HTERT RPE-1 (cell line): ENCODE data around the gene SLC6A9.

Experiments used
- in situ Hi-C: fragments of 300-500 bp; cut with MboI; formaldehyde crosslinking; loops from 4 replicates; pipeline ENCODE4 v1.14.3; 2020; ENCODE audit warnings: low sequenced_read_pairs

The SLC6A9 gene

DNA sequence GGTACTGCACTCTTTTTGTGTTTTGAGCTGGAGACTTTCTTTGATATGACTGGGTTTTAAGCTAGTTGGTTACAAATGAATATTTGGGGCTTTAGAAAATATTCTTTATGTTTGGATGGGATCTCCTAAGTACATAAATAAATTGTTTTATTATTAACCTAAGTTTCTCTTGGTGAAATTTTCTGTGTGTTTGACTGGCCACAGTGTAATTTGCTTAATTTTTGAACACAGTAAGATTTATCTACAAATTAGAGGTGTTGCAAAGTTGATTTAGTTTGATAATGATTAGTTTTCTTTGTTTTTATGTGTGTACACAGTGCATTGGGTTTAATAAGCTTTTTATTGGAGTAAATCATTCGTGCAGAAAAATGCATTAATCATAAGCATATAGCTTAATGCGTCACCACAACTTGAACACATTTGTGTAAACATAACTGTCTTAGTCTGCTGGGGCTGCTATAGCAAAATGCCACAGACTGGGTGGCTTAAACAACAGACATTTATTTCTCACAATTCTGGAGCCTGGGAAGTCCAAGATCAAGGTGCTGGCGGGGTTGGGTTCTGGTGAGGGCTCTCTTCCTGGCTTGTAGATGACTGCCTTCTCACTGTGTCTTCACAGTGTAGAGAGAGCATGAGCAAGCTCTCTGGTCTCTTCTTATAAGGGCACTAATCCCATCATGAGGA is 17.4 kb upstream of the SLC6A9 start:
- in situ Hi-C loops: no loop called here

GRCh38 chr1:44047131-44047530 is 15.9 kb upstream of the SLC6A9 start:
- in situ Hi-C loops: no loop called here

GRCh38 chr1:44045064-44045463 is 13.8 kb upstream of the SLC6A9 start:
- in situ Hi-C loops: no loop called here

GRCh38 chr1:44044071-44044801 is 13.0 kb upstream of the SLC6A9 start:
- in situ Hi-C loops: no loop called here

GRCh38 chr1:44043176-44044070 is 12.2 kb upstream of the SLC6A9 start:
- in situ Hi-C loops: no loop called here

DNA sequence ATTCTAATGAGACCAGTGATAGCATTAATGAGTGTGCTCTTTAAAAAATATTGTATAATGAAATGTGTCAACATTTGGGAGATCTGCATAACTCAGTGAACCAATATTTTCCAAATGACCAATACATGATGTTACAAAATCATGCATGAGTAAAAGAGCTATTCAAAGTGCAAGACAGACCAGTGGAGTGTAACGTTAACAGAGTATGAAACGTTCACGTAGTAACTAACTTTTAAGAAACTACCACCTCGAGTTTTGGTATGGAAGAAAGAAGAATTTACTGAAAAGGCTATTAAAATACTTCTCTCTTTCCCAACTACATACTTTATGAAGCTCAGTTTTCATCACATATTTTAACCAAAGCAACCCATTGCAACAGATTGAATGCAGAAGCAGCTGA is 9.6 kb upstream of the SLC6A9 start:
- in situ Hi-C loops: no loop called here

DNA sequence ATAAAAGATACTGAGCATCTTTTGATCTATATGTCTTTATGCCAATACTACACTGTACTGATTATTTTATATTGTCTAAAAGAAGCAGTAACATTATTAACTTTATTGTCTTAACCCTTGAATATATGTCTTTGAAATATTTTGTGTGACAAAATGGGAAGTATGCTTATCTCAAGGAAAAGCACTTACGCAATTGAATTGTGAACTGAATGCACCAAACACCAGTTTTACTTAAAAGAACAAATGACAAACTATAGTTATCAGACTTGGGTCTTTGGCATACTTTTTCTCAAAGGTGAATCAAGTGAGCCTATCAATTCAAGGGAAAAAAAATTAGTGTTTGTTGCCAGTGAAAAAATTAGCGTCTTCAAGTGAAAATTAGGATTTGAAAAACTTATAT is 9.2 kb upstream of the SLC6A9 start:
- in situ Hi-C loops: no loop called here

DNA sequence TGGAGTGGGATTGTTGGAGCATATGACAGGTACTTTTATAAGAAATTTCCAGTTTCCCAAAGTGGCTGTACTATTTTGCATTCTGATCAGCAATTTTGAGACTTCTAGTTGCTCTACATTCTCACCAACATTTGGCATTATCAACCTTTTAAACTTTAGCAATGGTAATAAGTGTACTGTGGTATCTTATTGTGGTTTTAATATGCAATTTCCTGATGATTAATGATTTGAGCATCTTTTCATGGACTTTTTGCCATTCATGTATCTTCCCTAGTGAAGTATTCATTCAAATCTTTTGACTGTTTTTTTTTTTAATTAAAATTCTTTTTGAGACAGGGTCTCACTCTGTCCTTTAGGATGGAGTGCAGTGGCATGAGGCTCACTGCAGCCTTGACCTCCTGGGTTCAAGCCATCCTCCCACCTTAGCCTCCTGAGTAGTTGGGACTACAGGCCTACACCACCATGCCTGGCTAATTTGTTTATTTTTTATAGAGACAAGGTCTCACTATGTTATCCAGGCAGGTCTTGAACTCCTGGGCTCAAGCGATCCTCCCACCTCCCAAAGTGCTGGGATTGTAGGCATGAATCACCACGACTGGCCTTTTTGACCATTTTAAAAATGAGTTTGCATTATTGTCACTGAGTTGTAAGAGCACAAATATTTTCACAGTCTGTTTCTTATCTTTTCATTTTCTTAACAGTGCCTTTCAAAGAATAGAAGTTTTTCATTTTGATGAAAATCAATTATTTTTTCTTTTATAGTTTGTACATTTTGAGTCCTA is 7.8 kb upstream of the SLC6A9 start:
- in situ Hi-C loops: no loop called here

GRCh38 chr1:44037154-44037553 is 5.9 kb upstream of the SLC6A9 start:
- in situ Hi-C loops: no loop called here

DNA sequence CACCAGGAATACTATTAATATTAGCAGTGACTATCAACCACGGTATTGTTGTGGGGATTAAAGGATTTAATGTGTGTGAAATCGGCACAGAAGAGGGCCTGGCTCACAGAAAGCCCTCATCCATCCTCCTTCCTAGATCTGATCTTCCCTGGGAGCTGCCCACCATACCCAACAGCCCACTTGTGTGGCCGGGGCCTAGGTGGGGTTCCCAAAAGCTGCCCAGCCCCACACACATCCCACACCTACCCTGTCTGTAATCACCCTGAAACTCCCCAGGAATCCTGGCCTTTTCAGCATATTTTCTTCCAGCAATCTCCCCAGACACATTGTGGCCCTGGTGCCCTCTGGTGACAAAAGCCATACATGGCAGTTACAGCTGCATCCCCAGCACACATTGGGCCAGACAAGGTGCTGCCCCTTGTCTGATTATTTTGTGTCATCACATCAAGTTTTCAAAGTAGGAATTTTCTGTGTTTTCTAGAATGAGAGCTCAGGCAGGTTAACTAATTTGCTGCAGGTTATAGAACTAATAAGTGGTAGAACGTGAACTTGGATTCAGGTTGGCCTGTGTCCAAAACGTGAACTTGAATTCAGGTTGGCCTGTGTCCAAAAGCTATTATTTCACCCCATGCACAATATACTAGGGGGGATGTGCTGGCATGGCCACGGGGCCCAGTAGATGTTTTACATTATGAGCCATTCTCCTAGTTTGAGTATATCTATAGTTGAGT is 5.3 kb upstream of the SLC6A9 start:
- in situ Hi-C loops: no loop called here

DNA sequence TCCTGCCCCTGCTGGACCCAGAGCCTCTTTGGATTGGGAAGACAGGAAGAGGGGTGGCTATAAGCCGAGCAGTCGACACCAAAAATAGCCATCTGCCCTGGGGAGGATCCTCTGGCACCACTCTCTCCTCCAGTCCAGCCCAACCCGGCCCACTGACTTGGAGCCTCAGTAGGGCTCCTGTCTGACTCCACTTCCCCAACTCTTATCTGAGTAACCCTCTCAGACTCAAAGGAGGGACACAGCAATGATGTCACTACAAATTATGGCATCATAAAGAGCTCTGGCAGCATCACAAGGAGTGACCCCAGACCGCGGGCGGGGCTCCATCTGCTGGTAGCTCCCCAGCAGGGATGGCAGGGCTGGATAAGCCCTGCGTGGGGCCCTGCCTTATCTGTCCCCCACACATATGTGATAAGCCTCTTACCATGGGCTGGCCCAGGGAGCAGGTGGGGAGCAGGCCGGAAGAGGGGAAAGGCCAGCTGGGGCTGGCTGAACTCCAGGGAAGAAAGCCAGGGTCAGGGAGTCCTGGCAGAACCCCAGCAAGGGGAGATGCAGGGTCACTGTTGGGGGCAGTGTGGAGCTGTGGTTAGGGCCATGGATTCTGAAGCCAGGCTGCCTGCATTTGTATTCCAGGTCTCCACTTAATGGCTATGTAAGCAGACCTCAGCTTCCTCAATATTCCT is 4.6 kb upstream of the SLC6A9 start:
- in situ Hi-C loops: no loop called here

DNA sequence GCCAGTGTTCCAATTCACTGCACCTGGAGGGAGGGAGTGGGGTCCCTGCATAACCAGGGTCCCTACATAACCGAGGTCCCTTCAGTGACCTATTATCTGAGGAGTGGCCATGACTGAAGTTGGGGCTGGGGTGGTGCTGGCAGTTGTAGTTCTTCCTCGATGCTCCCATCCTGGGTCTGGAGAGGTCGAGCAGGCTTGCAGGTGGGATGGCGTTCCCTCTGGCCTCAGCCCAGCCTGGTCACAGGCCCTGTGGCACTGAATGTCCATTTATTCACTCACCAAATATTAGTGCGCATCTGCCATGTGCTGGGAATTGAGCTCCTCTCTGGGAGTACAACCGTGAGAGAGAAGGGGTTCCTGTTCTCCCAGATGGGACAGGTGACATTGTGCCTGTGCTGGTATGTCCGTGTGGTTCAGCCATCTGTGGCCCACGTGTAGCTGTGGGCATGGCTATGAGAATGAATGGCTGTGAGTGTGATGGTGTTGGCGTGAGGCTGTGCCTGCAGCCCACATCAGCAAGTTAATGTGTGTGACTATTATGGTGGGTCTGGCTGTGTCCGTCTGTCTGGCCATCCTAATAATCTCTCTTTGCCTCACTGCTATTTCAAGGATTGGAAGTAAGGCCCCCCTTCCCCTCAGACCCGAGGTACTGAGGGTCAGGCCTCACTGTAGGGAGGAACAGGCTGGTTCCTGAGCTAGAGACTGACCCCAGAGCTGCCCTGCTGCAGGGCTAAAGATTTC is 3.9 kb upstream of the SLC6A9 start:
- in situ Hi-C loops: no loop called here

- in situ Hi-C loops: no loop called here
Measured at GRCh38 chr1:44034423-44034822, 3.2 kb upstream of the SLC6A9 start.

- in situ Hi-C loops: no loop called here
Measured at GRCh38 chr1:44033756-44034155, 2.5 kb upstream of the SLC6A9 start.

- in situ Hi-C loops: no loop called here
Measured at GRCh38 chr1:44033041-44033575, 1.8 kb upstream of the SLC6A9 start.

- in situ Hi-C loops: no loop called here
Measured at GRCh38 chr1:44032170-44032790, 1.0 kb upstream of the SLC6A9 start.

GRCh38 chr1:44030605-44031251 is 534 bp downstream of the SLC6A9 start:
- in situ Hi-C loops: no loop called here
